ENCODE data around the gene UNC5C. TPM values are rescaled to one million over a fixed set of nuclear protein-coding genes. Genes with fewer than 3 reads are reported as not detected.

The UNC5C gene
- total RNA-seq, 1 experiment from 2014 or later: 0.11 TPM

DNA sequence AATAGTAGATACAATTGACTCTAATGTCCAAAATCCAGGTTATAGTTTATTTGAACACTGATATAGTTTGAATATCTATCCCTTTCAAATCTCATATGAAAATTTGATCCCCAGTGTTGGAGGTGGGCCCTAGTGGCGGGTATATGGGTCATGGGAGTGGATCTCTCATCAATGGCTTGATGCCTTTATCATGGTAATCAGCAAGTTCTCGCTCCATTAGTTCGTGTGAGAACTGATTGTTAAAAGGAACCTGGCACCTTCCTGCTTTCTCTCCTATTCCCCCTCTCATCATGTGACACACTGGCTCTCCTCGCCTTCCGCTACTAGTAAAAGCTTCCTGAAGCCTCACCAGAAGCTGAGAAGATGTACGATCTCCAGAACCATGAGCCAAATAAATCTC lies 70.1 kb downstream of the UNC5C start:
- H3K27me3 ChIP-seq (replicated peaks; ENCODE audit: insufficient read depth, low read depth, low read length, poor library complexity): no peaks in the 10 kb centered on the region
- H3K4me3 ChIP-seq (ENCODE audit: low read depth, low read length, poor library complexity, severe bottlenecking): no peak overlapping the region
- H3K36me3 ChIP-seq (ENCODE audit: insufficient read depth, low read length, poor library complexity, severe bottlenecking): no peaks in the 10 kb centered on the region
- ChIA-PET CTCF (no interaction called here), POLR2A (ENCODE audit: low non-redundant PET) (no interaction called here)
- no peaks in the 10 kb centered on the region for H3K9me3 ChIP-seq (ENCODE audit: low read depth, low read length, poor library complexity, severe bottlenecking)
- no TSS peak for BruUV-seq (replicated peaks)
- no peak for TF ChIP-seq EZH2 (IDR thresholded peaks at IDR 0.05; ENCODE audit: borderline replicate concordance, low read depth, low read length, poor library complexity, severe bottlenecking)
- TF ChIP-seq, protein P1, sequence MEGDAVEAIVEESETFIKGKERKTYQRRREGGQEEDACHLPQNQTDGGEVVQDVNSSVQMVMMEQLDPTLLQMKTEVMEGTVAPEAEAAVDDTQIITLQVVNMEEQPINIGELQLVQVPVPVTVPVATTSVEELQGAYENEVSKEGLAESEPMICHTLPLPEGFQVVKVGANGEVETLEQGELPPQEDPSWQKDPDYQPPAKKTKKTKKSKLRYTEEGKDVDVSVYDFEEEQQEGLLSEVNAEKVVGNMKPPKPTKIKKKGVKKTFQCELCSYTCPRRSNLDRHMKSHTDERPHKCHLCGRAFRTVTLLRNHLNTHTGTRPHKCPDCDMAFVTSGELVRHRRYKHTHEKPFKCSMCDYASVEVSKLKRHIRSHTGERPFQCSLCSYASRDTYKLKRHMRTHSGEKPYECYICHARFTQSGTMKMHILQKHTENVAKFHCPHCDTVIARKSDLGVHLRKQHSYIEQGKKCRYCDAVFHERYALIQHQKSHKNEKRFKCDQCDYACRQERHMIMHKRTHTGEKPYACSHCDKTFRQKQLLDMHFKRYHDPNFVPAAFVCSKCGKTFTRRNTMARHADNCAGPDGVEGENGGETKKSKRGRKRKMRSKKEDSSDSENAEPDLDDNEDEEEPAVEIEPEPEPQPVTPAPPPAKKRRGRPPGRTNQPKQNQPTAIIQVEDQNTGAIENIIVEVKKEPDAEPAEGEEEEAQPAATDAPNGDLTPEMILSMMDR (conservative IDR thresholded peaks at IDR 0.05; ENCODE audit: low read depth, low read length): no peak
- no peak for DNase-seq (ENCODE audit: low spot score)
- no peak overlapping the region for H3K27ac ChIP-seq (ENCODE audit: low read depth, low read length, poor library complexity, severe bottlenecking)
- intact Hi-C loops (cut with micrococcal nuclease; ENCODE audit: unreplicated experiment): no loop called here
- H3K4me1 ChIP-seq (ENCODE audit: insufficient read depth, low read length, poor library complexity, severe bottlenecking): no peaks in the 10 kb centered on the region

DNA sequence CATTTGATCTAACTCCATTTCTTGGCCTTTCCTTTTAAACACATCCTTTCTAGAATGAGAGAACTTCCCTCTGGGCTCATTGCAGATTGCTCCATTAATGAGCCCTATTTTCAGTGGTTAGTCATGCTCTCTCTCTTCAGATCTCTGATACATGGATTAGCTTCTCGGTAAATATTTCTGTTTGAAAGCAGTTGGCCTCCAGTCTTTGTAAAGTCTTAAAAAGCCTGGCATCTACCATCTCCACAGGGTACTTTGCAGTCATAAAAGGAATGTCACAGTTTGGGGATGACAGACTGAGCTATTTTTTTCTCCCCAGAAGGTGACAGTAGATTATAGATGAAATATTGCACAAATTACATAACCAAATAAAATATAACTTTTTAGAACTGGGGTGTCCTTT lies 72.7 kb downstream of the UNC5C start:
- Histone ChIP-seq H3K27ac (ENCODE audit: low read depth, low read length, poor library complexity, severe bottlenecking) (no peak overlapping the region), H3K27me3 (replicated peaks; ENCODE audit: insufficient read depth, low read depth, low read length, poor library complexity) (no peaks in the 10 kb centered on the region), H3K4me3 (ENCODE audit: low read depth, low read length, poor library complexity, severe bottlenecking) (no peak overlapping the region), H3K9me3 (ENCODE audit: low read depth, low read length, poor library complexity, severe bottlenecking) (no peaks in the 10 kb centered on the region), H3K4me1 (ENCODE audit: insufficient read depth, low read length, poor library complexity, severe bottlenecking) (no peaks in the 10 kb centered on the region), H3K36me3 (ENCODE audit: insufficient read depth, low read length, poor library complexity, severe bottlenecking) (no peaks in the 10 kb centered on the region)
- POLR2A ChIA-PET (ENCODE audit: low non-redundant PET): no interaction called here
- CTCF ChIA-PET: no interaction called here
- peak; percentile 4 for DNase-seq (ENCODE audit: low spot score)
- intact Hi-C loops (cut with micrococcal nuclease; ENCODE audit: unreplicated experiment): no loop called here
- TF ChIP-seq, protein P1 (conservative IDR thresholded peaks at IDR 0.05; ENCODE audit: low read depth, low read length): no peak
- TF ChIP-seq EZH2 (IDR thresholded peaks at IDR 0.05; ENCODE audit: borderline replicate concordance, low read depth, low read length, poor library complexity, severe bottlenecking): no peak
- no TSS peak for BruUV-seq (replicated peaks)

DNA sequence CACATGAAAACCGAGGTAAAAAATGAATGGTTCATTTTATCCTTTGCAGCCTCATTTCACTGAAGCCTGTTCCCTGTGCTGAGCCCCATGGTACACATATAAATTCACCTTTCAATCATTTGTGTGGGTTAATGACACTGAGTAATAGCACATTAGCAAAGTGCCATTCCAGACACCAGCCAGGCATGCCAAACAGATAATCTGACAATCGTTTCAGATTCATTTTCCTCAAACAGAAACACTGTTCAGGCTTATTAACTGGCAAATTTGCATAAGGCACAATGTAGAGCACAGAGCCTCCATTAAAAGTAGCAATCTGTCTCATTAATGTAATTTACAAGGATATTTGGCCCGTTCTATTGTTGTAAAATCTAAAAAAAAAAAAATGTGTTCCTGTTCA lies 76.2 kb downstream of the UNC5C start:
- POLR2A ChIA-PET (ENCODE audit: low non-redundant PET): no interaction called here
- Histone ChIP-seq H3K36me3 (ENCODE audit: insufficient read depth, low read length, poor library complexity, severe bottlenecking) (no peaks in the 10 kb centered on the region), H3K27ac (ENCODE audit: low read depth, low read length, poor library complexity, severe bottlenecking) (no peak overlapping the region), H3K9me3 (ENCODE audit: low read depth, low read length, poor library complexity, severe bottlenecking) (no peaks in the 10 kb centered on the region), H3K4me3 (ENCODE audit: low read depth, low read length, poor library complexity, severe bottlenecking) (no peak overlapping the region), H3K4me1 (ENCODE audit: insufficient read depth, low read length, poor library complexity, severe bottlenecking) (no peaks in the 10 kb centered on the region), H3K27me3 (replicated peaks; ENCODE audit: insufficient read depth, low read depth, low read length, poor library complexity) (no peaks in the 10 kb centered on the region)
- BruUV-seq (replicated peaks): no TSS peak
- intact Hi-C loops (cut with micrococcal nuclease; ENCODE audit: unreplicated experiment): no loop called here
- TF ChIP-seq, protein P1 (conservative IDR thresholded peaks at IDR 0.05; ENCODE audit: low read depth, low read length): no peak
- TF ChIP-seq EZH2 (IDR thresholded peaks at IDR 0.05; ENCODE audit: borderline replicate concordance, low read depth, low read length, poor library complexity, severe bottlenecking): no peak
- CTCF ChIA-PET: no interaction called here
- no peak for DNase-seq (ENCODE audit: low spot score)
